HepG2 (cell line): ENCODE measurements around the gene ESAM. TPM values are rescaled to one million over a fixed set of nuclear protein-coding genes. Genes with fewer than 3 reads are reported as not detected.

Experiments
- ASH2L ChIP-seq: fragments of 300-600, 200-600 bp; sonication (generic); IDR thresholded peaks from 2 replicates; pipeline ENCODE4 v1.7.0; 2017; ENCODE audit warnings: low read depth, mild to moderate bottlenecking, moderate library complexity, mixed read lengths, low read length; ENCODE audit not compliant: insufficient read length
- ATF1 ChIP-seq: IDR thresholded peaks from 2 replicates; pipeline ENCODE4 v1.6.1; 2016; ENCODE audit warnings: mild to moderate bottlenecking, control low read depth
- CBX1 ChIP-seq: IDR thresholded peaks from one replicate; pipeline ENCODE4 v1.6.1; 2016; ENCODE audit warnings: antibody characterized with exemption, low read depth
- HDAC2 ChIP-seq: sonication (generic); formaldehyde crosslinking; IDR thresholded peaks from 2 replicates; pipeline ENCODE4 v1.4.0; 2020; ENCODE audit warnings: missing genetic modification reagents
- HNRNPL ChIP-seq: fragments of 200-400 bp; formaldehyde crosslinking; IDR thresholded peaks from 2 replicates; pipeline ENCODE4 v1.6.1; 2017; ENCODE audit warnings: mild to moderate bottlenecking, low read depth, low read length
- HNRNPLL ChIP-seq: fragments of 200-400 bp; formaldehyde crosslinking; IDR thresholded peaks from 2 replicates; pipeline ENCODE4 v1.6.1; 2017; ENCODE audit warnings: mild to moderate bottlenecking, low read depth, low read length; ENCODE audit not compliant: poor library complexity, severe bottlenecking
- MXI1 ChIP-seq: IDR thresholded peaks from 3 replicates; pipeline ENCODE4 v1.6.1; 2012; ENCODE audit warnings: low read depth, low read length, inconsistent platforms, borderline replicate concordance
- SALL2 ChIP-seq: sonication (generic); formaldehyde crosslinking; IDR thresholded peaks from 2 replicates; pipeline ENCODE4 v1.8.1; 2023; ENCODE audit warnings: mild to moderate bottlenecking, missing genetic modification reagents, inconsistent platforms
- SATB2 ChIP-seq: sonication (generic); formaldehyde crosslinking; IDR thresholded peaks from 2 replicates; pipeline ENCODE4 v1.5.0; 2020; ENCODE audit warnings: missing genetic modification reagents
- TIGD3 ChIP-seq: sonication (generic); formaldehyde crosslinking; IDR thresholded peaks from 2 replicates; pipeline ENCODE4 v1.5.1; 2020; ENCODE audit warnings: mild to moderate bottlenecking, missing genetic modification reagents, borderline replicate concordance
- ZC3H4 ChIP-seq: sonication (generic); formaldehyde crosslinking; IDR thresholded peaks from 2 replicates; pipeline ENCODE4 v1.4.0; 2020; ENCODE audit warnings: missing genetic modification reagents, borderline replicate concordance
- ZFAT ChIP-seq: sonication (generic); formaldehyde crosslinking; conservative IDR thresholded peaks from 2 replicates; pipeline ENCODE4 v1.8.1; 2023; ENCODE audit warnings: missing genetic modification reagents, inconsistent platforms
- ZFP36L2 ChIP-seq: sonication (generic); formaldehyde crosslinking; IDR thresholded peaks from 2 replicates; pipeline ENCODE4 v1.4.0; 2020; ENCODE audit warnings: missing genetic modification reagents
- ZNF124 ChIP-seq: sonication (generic); formaldehyde crosslinking; IDR thresholded peaks from 2 replicates; pipeline ENCODE4 v1.4.0; 2020; ENCODE audit warnings: missing genetic modification reagents
- ZNF143 ChIP-seq: sonication (generic); formaldehyde crosslinking; IDR thresholded peaks from 2 replicates; pipeline ENCODE4 v1.4.0; 2020; ENCODE audit warnings: missing genetic modification reagents
- ZNF773 ChIP-seq: sonication (generic); formaldehyde crosslinking; IDR thresholded peaks from 2 replicates; pipeline ENCODE4 v1.4.0; 2020; ENCODE audit warnings: missing genetic modification reagents, borderline replicate concordance
- polyA plus RNA-seq, 8 experiments: library from polyadenylated mRNA; depleted of rRNA in 3 of 8; stranded (reverse) in 7 of 8; unstranded in 1 of 8; fragments of >200 nt; fragmentation: Illumina TruSeq in 4 of 8; extraction: Trizol in 4 of 8; gene quantifications; 2 replicates each; pipeline versions ENCODE4 v1.2.1 to v1.2.3, GENCODE V29; 2011 to 2016; ENCODE audit warnings: low read depth in 4 of 8, missing spikeins in 1 of 8, mixed read lengths in 1 of 8; ENCODE audit not compliant: insufficient read depth in 1 of 8
- total RNA-seq, 5 experiments: library from RNA; depleted of rRNA; stranded (reverse); fragments of >200 nt; fragmentation: Illumina TruSeq; extraction: Trizol; gene quantifications; 2 replicates each; pipeline ENCODE4 v1.2.3, GENCODE V29; 2016; ENCODE audit warnings: low read depth in 1 of 5
- TF ChIP-seq, protein P1 (sequence below): sonication (generic); formaldehyde crosslinking; conservative IDR thresholded peaks from 2 replicates; pipeline ENCODE4 v1.4.0; 2020; ENCODE audit warnings: missing genetic modification reagents
- TF ChIP-seq, protein P2 (sequence below): sonication (generic); formaldehyde crosslinking; IDR thresholded peaks from 2 replicates; pipeline ENCODE4 v1.4.0; 2020; ENCODE audit warnings: mild to moderate bottlenecking, missing genetic modification reagents
- TF ChIP-seq, protein P3 (sequence below): sonication (generic); formaldehyde crosslinking; IDR thresholded peaks from 2 replicates; pipeline ENCODE4 v1.9.0; 2022; ENCODE audit warnings: low read depth, missing genetic modification reagents
- TF ChIP-seq, protein P4 (sequence below): sonication (generic); formaldehyde crosslinking; IDR thresholded peaks from 2 replicates; pipeline ENCODE4 v1.4.0; 2020; ENCODE audit warnings: missing genetic modification reagents
- TF ChIP-seq, protein P5 (sequence below): sonication (generic); formaldehyde crosslinking; IDR thresholded peaks from 2 replicates; pipeline ENCODE4 v1.8.0; 2022; ENCODE audit warnings: missing genetic modification reagents, mild to moderate bottlenecking, moderate library complexity, borderline replicate concordance

ESAM gene
- total and polyA plus RNA-seq, 2 of the 13 experiments (the other 11 are each of a cell fraction or from before 2014, with no cell fraction given) = 1.2 to 6.8 TPM

DNA sequence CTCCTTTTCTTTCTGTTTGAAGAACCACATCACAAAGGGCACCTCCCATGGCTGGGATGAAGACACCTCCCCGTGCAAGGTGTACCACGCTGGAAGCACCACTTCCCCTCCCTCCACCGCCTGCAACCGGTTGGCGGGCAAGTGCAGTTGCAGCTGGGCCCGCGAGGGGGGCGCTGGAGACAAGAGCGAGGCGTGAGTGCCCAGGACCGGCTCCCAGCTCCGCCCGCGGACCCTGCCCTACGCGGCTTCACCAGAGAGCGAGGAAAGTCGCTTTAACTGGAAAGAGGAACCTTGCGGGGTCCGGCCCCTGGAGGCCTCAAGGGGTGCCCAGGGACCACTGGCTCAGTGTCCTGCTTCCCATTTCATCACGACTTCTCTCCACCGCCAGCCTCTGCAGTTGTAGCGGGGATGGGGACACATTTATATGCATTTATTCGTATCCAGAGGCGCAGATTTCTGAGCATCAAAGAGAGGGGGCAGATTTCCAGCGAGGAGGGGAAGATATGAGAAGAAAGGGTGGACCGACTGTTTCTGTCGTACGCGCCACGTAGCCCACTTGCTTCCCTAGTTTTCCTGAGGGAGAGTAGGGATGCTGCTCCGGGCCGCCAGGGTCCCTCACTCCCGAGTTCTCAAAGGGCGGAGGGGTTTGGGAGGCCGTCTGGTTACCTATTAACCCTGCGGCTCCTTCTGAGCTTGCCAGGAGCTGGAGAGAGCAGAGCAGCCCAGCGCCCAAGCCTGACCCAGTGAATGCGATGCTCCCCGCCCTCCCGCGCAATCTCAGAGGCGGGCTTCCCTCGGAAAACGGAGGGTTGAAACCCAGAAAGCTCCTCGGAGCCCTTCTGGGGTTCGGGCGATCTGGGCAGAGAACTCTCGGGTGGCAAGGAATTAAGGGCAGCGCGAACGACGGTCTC is 3.5 kb downstream of the ESAM start (continued):
- no peak for TF ChIP-seq TIGD3 (CRISPR knock-in tag)
- TF ChIP-seq, protein P1, sequence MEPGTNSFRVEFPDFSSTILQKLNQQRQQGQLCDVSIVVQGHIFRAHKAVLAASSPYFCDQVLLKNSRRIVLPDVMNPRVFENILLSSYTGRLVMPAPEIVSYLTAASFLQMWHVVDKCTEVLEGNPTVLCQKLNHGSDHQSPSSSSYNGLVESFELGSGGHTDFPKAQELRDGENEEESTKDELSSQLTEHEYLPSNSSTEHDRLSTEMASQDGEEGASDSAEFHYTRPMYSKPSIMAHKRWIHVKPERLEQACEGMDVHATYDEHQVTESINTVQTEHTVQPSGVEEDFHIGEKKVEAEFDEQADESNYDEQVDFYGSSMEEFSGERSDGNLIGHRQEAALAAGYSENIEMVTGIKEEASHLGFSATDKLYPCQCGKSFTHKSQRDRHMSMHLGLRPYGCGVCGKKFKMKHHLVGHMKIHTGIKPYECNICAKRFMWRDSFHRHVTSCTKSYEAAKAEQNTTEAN = no peak
- TF ChIP-seq HNRNPL = no peak
- peak; percentile 46; the same call in 1 of the 2 replicates for TF ChIP-seq HDAC2
- no peak for TF ChIP-seq ZNF773 (CRISPR knock-in tag)
- TF ChIP-seq SATB2 (CRISPR knock-in tag) = no peak
- TF ChIP-seq, protein P2, sequence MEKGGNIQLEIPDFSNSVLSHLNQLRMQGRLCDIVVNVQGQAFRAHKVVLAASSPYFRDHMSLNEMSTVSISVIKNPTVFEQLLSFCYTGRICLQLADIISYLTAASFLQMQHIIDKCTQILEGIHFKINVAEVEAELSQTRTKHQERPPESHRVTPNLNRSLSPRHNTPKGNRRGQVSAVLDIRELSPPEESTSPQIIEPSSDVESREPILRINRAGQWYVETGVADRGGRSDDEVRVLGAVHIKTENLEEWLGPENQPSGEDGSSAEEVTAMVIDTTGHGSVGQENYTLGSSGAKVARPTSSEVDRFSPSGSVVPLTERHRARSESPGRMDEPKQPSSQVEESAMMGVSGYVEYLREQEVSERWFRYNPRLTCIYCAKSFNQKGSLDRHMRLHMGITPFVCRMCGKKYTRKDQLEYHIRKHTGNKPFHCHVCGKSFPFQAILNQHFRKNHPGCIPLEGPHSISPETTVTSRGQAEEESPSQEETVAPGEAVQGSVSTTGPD (CRISPR knock-in tag) = no peak
- TF ChIP-seq, protein P3, sequence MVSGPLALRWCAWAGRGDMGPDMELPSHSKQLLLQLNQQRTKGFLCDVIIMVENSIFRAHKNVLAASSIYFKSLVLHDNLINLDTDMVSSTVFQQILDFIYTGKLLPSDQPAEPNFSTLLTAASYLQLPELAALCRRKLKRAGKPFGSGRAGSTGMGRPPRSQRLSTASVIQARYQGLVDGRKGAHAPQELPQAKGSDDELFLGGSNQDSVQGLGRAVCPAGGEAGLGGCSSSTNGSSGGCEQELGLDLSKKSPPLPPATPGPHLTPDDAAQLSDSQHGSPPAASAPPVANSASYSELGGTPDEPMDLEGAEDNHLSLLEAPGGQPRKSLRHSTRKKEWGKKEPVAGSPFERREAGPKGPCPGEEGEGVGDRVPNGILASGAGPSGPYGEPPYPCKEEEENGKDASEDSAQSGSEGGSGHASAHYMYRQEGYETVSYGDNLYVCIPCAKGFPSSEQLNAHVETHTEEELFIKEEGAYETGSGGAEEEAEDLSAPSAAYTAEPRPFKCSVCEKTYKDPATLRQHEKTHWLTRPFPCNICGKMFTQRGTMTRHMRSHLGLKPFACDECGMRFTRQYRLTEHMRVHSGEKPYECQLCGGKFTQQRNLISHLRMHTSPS = no peak
- TF ChIP-seq, protein P4, sequence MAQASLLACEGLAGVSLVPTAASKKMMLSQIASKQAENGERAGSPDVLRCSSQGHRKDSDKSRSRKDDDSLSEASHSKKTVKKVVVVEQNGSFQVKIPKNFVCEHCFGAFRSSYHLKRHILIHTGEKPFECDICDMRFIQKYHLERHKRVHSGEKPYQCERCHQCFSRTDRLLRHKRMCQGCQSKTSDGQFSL = no peak
- TF ChIP-seq ZNF143 (CRISPR knock-in tag) = no peak
- no peak for TF ChIP-seq ZFP36L2 (CRISPR knock-in tag)
- peak; percentile 78 for TF ChIP-seq HNRNPLL
- TF ChIP-seq ASH2L = peak; percentile 35
- TF ChIP-seq, protein P5, sequence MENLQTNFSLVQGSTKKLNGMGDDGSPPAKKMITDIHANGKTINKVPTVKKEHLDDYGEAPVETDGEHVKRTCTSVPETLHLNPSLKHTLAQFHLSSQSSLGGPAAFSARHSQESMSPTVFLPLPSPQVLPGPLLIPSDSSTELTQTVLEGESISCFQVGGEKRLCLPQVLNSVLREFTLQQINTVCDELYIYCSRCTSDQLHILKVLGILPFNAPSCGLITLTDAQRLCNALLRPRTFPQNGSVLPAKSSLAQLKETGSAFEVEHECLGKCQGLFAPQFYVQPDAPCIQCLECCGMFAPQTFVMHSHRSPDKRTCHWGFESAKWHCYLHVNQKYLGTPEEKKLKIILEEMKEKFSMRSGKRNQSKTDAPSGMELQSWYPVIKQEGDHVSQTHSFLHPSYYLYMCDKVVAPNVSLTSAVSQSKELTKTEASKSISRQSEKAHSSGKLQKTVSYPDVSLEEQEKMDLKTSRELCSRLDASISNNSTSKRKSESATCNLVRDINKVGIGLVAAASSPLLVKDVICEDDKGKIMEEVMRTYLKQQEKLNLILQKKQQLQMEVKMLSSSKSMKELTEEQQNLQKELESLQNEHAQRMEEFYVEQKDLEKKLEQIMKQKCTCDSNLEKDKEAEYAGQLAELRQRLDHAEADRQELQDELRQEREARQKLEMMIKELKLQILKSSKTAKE (CRISPR knock-in tag) = no peak
- TF ChIP-seq SALL2 (CRISPR knock-in tag) = no peak
- no peak for TF ChIP-seq ZFAT
- no peak for TF ChIP-seq ATF1
- no peak for TF ChIP-seq CBX1
- TF ChIP-seq ZNF124 (CRISPR knock-in tag) = no peak
- TF ChIP-seq MXI1 = no peak
- no peak for TF ChIP-seq ZC3H4 (CRISPR knock-in tag)
